Skeletal muscle tissue (tissue), 4 donors: Measurements from ENCODE around the gene LRGUK. TPM values are rescaled to one million over a fixed set of nuclear protein-coding genes. Genes with fewer than 3 reads are reported as not detected.

Source experiments
- H3K27ac ChIP-seq: one replicate; pipeline ENCODE4 v1.7.0; 2013; ENCODE audit warnings: mild to moderate bottlenecking, low read depth, low read length, inconsistent platforms
- H3K27me3 ChIP-seq, 3 donors: one replicate each; pipeline ENCODE4 v1.7.0; 2013; ENCODE audit warnings: low read length in 3 of 3; ENCODE audit not compliant: control insufficient read depth in 3 of 3, insufficient read depth in 3 of 3
- H3K36me3 ChIP-seq, 3 donors: one replicate each; pipeline ENCODE4 v1.7.0; 2013; ENCODE audit warnings: low read length in 3 of 3; ENCODE audit not compliant: control insufficient read depth in 3 of 3, insufficient read depth in 3 of 3
- H3K4me1 ChIP-seq, 3 donors: one replicate each; pipeline ENCODE4 v1.7.0; 2013; ENCODE audit warnings: low read length in 3 of 3, mild to moderate bottlenecking in 3 of 3; ENCODE audit not compliant: control insufficient read depth in 3 of 3, insufficient read depth in 3 of 3
- H3K4me3 ChIP-seq, 3 donors: one replicate each; pipeline ENCODE4 v1.7.0; 2013; ENCODE audit warnings: low read length in 3 of 3
- H3K9ac ChIP-seq, 3 donors: one replicate each; pipeline ENCODE4 v1.7.0; 2013; ENCODE audit warnings: low read length in 3 of 3, mild to moderate bottlenecking in 3 of 3, moderate library complexity in 2 of 3, low read depth in 1 of 3
- H3K9me3 ChIP-seq, 3 donors: one replicate each; pipeline ENCODE4 v1.7.0; 2013; ENCODE audit warnings: low read length in 3 of 3; ENCODE audit not compliant: control insufficient read depth in 3 of 3
- total RNA-seq: library from RNA; depleted of rRNA; stranded (reverse); fragments of >200 nt; gene quantifications from one replicate; pipeline ENCODE4 v1.2.3, GENCODE V29; 2014
- donor health status: Osteomylitis.

LRGUK gene
- total RNA-seq, 1 donor from 2014 or later: 1.6 TPM

- H3K4me1 ChIP-seq: peaks cover 0 to under 1% (median under 1%) of the 10 kb centered on the region in 3 donors
- H3K4me3 ChIP-seq: no peak overlapping the region
- no peak overlapping the region for H3K9ac ChIP-seq
- no peaks in the 10 kb centered on the region for H3K9me3 ChIP-seq
- H3K36me3 ChIP-seq: no peaks in the 10 kb centered on the region
- H3K27ac ChIP-seq: no peak overlapping the region
- no peaks in the 10 kb centered on the region for H3K27me3 ChIP-seq
These were observed 5.5 kb upstream of the LRGUK start for GRCh38 chr7:134121632-134122139.

- no peak overlapping the region for H3K4me3 ChIP-seq
- H3K4me1 ChIP-seq: peaks cover 7 to 10% (median 9%) of the 10 kb centered on the region in 3 donors
- H3K36me3 ChIP-seq: no peaks in the 10 kb centered on the region
- H3K27me3 ChIP-seq: no peaks in the 10 kb centered on the region
- H3K27ac ChIP-seq: no peak overlapping the region
- no peak overlapping the region for H3K9ac ChIP-seq
- H3K9me3 ChIP-seq: no peaks in the 10 kb centered on the region
These were observed 4.2 kb upstream of the LRGUK start for GRCh38 chr7:134122980-134123379.

- Histone ChIP-seq H3K9me3 (no peaks in the 10 kb centered on the region), H3K27me3 (no peaks in the 10 kb centered on the region), H3K4me3 (no peak overlapping the region), H3K4me1 (peaks cover 7 to 10% (median 9%) of the 10 kb centered on the region in 3 donors), H3K9ac (no peak overlapping the region), H3K27ac (no peak overlapping the region), H3K36me3 (no peaks in the 10 kb centered on the region)
These were observed 994 bp upstream of the LRGUK start for GRCh38 chr7:134126146-134126545.

GRCh38 chr7:134126596-134126965, 559 bp upstream of the LRGUK start:
- H3K4me1 ChIP-seq: peaks cover 7 to 10% (median 9%) of the 10 kb centered on the region in 3 donors
- H3K4me3 ChIP-seq: peak overlapping the region; percentile 90 to 94 (median 91)
- peak overlapping the region; percentile 54 to 65 (median 54) for H3K9ac ChIP-seq
- no peaks in the 10 kb centered on the region for H3K9me3 ChIP-seq
- H3K27ac ChIP-seq: no peak overlapping the region
- H3K27me3 ChIP-seq: no peaks in the 10 kb centered on the region
- no peaks in the 10 kb centered on the region for H3K36me3 ChIP-seq

- Histone ChIP-seq H3K9me3 (no peaks in the 10 kb centered on the region), H3K4me1 (peaks cover 7 to 10% (median 9%) of the 10 kb centered on the region in 3 donors), H3K4me3 (no peak overlapping the region), H3K27me3 (no peaks in the 10 kb centered on the region), H3K27ac (no peak overlapping the region), H3K36me3 (no peaks in the 10 kb centered on the region), H3K9ac (no peak overlapping the region)
These were observed 1.7 kb downstream of the LRGUK start for GRCh38 chr7:134128829-134129228.

GRCh38 chr7:134129856-134130523, 2.9 kb downstream of the LRGUK start:
- Histone ChIP-seq H3K9me3 (no peaks in the 10 kb centered on the region), H3K4me3 (no peak overlapping the region), H3K9ac (no peak overlapping the region), H3K27me3 (no peaks in the 10 kb centered on the region), H3K27ac (no peak overlapping the region), H3K36me3 (no peaks in the 10 kb centered on the region), H3K4me1 (peaks cover 7 to 10% (median 9%) of the 10 kb centered on the region in 3 donors)

- no peaks in the 10 kb centered on the region for H3K27me3 ChIP-seq
- no peak overlapping the region for H3K9ac ChIP-seq
- no peaks in the 10 kb centered on the region for H3K36me3 ChIP-seq
- H3K27ac ChIP-seq: no peak overlapping the region
- H3K4me3 ChIP-seq: no peak overlapping the region
- no peaks in the 10 kb centered on the region for H3K4me1 ChIP-seq
- H3K9me3 ChIP-seq: no peaks in the 10 kb centered on the region
These were observed 6.9 kb downstream of the LRGUK start for GRCh38 chr7:134134004-134134403.

GRCh38 chr7:134140889-134141867, 14.0 kb downstream of the LRGUK start:
- Histone ChIP-seq H3K36me3 (no peaks in the 10 kb centered on the region), H3K9ac (no peak overlapping the region), H3K27me3 (no peaks in the 10 kb centered on the region), H3K27ac (no peak overlapping the region), H3K9me3 (no peaks in the 10 kb centered on the region), H3K4me3 (no peak overlapping the region), H3K4me1 (no peaks in the 10 kb centered on the region)

GRCh38 chr7:134141868-134142264, 14.7 kb downstream of the LRGUK start:
- no peak overlapping the region for H3K9ac ChIP-seq
- H3K4me1 ChIP-seq: no peaks in the 10 kb centered on the region
- no peak overlapping the region for H3K27ac ChIP-seq
- no peaks in the 10 kb centered on the region for H3K9me3 ChIP-seq
- no peak overlapping the region for H3K4me3 ChIP-seq
- H3K27me3 ChIP-seq: no peaks in the 10 kb centered on the region
- H3K36me3 ChIP-seq: no peaks in the 10 kb centered on the region
